ENCODE measurements around the gene ADAMTS2.

The ADAMTS2 gene

DNA sequence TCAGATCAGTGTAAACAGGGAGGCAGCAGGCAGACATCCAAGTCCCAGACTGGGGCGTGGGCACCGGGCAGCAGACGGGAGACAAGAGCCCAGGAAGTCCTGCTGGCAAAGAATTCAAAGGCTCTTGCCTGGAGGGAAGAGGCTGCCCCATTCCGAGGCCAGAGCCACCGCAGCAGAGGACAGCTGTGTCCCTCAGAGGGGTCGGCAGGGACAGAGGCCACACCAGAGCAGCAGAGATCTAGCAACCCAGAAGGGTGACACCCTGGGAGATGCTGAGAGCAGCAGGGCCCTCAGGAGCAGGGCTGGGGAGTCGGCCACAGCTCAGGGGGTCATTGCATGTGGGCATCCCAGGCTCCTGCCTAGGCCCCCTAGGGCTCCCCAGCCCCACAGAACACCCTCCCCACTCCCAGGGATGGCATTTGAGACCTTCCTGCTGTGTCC is 29.1 kb downstream of the ADAMTS2 start:
- no peaks in the 10 kb centered on the region for H3K9me3 ChIP-seq (ENCODE audit: control insufficient read depth, low read length)
- no peaks in the 10 kb centered on the region for H3K4me1 ChIP-seq
- TF ChIP-seq, protein P1, sequence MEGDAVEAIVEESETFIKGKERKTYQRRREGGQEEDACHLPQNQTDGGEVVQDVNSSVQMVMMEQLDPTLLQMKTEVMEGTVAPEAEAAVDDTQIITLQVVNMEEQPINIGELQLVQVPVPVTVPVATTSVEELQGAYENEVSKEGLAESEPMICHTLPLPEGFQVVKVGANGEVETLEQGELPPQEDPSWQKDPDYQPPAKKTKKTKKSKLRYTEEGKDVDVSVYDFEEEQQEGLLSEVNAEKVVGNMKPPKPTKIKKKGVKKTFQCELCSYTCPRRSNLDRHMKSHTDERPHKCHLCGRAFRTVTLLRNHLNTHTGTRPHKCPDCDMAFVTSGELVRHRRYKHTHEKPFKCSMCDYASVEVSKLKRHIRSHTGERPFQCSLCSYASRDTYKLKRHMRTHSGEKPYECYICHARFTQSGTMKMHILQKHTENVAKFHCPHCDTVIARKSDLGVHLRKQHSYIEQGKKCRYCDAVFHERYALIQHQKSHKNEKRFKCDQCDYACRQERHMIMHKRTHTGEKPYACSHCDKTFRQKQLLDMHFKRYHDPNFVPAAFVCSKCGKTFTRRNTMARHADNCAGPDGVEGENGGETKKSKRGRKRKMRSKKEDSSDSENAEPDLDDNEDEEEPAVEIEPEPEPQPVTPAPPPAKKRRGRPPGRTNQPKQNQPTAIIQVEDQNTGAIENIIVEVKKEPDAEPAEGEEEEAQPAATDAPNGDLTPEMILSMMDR (IDR thresholded peaks at IDR 0.05), result no peak
- no peak overlapping the region for H3K4me2 ChIP-seq (ENCODE audit: low read length)
- no peaks in the 10 kb centered on the region for H3K27me3 ChIP-seq (ENCODE audit: control insufficient read depth, insufficient read depth, low read length)
- no peaks in the 10 kb centered on the region for H3K79me2 ChIP-seq
- no peak overlapping the region for H3K9ac ChIP-seq
- H2AFZ ChIP-seq, result no peak overlapping the region
- H3K27ac ChIP-seq, result no peak overlapping the region
- no peak overlapping the region for H3K4me3 ChIP-seq (ENCODE audit: low read depth, low read length)
- no peaks in the 10 kb centered on the region for H3K36me3 ChIP-seq (ENCODE audit: control insufficient read depth, insufficient read depth, low read length)

DNA sequence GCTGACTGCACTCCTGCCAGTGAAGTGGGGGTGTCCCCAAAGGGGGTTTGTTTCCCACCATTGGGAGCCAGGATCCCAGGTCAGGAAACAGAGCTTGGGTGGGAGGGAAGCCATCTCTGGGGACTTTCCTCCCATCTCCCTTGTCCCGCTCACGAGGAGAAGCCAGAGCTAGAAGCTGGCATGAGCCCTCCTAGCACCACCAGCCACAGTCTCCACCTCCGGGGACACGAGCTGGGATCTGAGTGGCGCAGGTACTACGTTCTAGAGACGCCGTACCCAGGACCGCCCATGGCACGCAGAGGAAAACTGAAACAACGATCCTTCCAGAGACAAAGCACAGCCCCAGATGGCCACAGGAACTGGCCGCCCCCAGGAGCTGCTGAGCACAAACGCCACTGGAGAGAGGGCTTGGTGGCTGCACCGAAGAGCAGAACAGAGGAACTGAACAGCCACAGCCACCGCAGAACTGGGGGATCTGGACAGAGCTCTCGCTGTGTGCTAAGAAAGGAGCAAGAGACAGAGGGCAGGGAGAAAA is 29.8 kb downstream of the ADAMTS2 start:
- Histone ChIP-seq H3K9ac (no peak overlapping the region), H3K27me3 (ENCODE audit: control insufficient read depth, insufficient read depth, low read length) (no peaks in the 10 kb centered on the region), H3K9me3 (ENCODE audit: control insufficient read depth, low read length) (no peaks in the 10 kb centered on the region), H3K4me1 (no peaks in the 10 kb centered on the region), H3K79me2 (no peaks in the 10 kb centered on the region), H2AFZ (no peak overlapping the region), H3K4me2 (ENCODE audit: low read length) (no peak overlapping the region), H3K36me3 (ENCODE audit: control insufficient read depth, insufficient read depth, low read length) (no peaks in the 10 kb centered on the region), H3K4me3 (ENCODE audit: low read depth, low read length) (no peak overlapping the region), H3K27ac (no peak overlapping the region)
- TF ChIP-seq, protein P1 (IDR thresholded peaks at IDR 0.05), result no peak

GRCh38 chr5:179314606-179315355 is 30.5 kb downstream of the ADAMTS2 start:
- Histone ChIP-seq H3K9ac (no peak overlapping the region), H3K4me3 (ENCODE audit: low read depth, low read length) (no peak overlapping the region), H3K36me3 (ENCODE audit: control insufficient read depth, insufficient read depth, low read length) (no peaks in the 10 kb centered on the region), H2AFZ (no peak overlapping the region), H3K27ac (no peak overlapping the region), H3K27me3 (ENCODE audit: control insufficient read depth, insufficient read depth, low read length) (no peaks in the 10 kb centered on the region), H3K9me3 (ENCODE audit: control insufficient read depth, low read length) (no peaks in the 10 kb centered on the region), H3K4me1 (no peaks in the 10 kb centered on the region), H3K79me2 (no peaks in the 10 kb centered on the region), H3K4me2 (ENCODE audit: low read length) (no peak overlapping the region)
- TF ChIP-seq, protein P1 (IDR thresholded peaks at IDR 0.05), result no peak

DNA sequence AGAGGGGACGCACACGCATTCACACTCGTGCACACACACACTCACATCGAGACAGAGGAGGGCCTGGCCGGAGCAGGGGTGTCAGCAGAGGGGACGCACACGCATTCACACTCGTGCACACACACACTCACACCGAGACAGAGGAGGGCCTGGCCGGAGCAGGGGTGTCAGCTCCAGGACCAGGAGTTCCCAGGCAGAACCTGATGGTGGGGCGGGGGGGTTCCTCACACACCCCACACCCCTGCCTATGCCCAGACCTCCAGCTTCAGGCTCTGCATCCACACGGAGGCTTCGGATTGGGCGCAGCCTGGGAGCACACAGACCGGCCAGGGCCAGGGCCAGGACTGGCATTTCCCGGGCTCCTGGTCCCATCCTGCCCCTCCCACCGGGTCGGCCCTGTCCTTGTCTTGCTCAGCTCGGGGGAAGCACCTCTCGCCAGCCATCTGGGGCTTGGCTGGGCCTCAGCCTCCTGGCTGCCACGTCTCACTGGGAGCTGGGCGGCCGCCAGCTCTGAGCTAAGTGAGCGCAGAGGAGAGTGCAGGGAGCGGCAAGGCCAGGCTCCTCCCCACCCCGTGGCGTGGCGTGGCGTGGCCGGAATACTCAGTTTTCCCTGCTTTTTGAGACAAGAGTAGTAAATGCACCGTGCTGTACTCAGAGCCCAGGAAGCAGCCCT is 31.3 kb downstream of the ADAMTS2 start:
- TF ChIP-seq, protein P1 (IDR thresholded peaks at IDR 0.05), result no peak
- Histone ChIP-seq H3K36me3 (ENCODE audit: control insufficient read depth, insufficient read depth, low read length) (no peaks in the 10 kb centered on the region), H2AFZ (no peak overlapping the region), H3K9me3 (ENCODE audit: control insufficient read depth, low read length) (no peaks in the 10 kb centered on the region), H3K27ac (no peak overlapping the region), H3K9ac (no peak overlapping the region), H3K4me1 (no peaks in the 10 kb centered on the region), H3K79me2 (no peaks in the 10 kb centered on the region), H3K4me3 (ENCODE audit: low read depth, low read length) (no peak overlapping the region), H3K27me3 (ENCODE audit: control insufficient read depth, insufficient read depth, low read length) (no peaks in the 10 kb centered on the region), H3K4me2 (ENCODE audit: low read length) (no peak overlapping the region)
